GM19193 (cell line): ENCODE measurements around the gene FPGS.
A peak's percentile ranks its signal among the peaks of the same experiment; 100 is the strongest.

Source experiments
- POLR2A ChIP-seq: IDR thresholded peaks from 4 replicates; pipeline ENCODE4 v1.6.1; 2011; ENCODE audit not compliant: insufficient read depth, insufficient read length; ENCODE audit errors: extremely low read depth

Gene FPGS

DNA sequence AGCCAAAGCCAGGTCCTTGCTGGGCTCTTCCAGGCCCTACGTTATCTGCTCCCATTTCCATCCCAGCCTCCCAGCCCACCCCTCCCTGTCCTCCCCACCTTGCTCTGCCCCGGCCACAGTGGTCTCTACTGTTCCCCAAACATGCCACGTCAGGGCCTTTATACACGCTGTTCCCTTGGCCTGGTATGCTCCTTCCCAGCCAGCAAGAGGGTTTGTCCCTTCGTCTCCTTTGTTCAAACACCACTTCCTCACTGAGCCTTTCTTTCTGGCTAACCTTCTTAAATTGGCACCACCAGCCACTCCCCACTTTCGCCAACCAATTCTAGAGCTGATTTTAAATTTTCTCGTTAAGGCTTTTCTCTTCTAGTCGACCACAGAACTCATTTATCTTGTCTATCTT, 34.0 kb upstream of the FPGS start:
- no peak for TF ChIP-seq POLR2A

DNA sequence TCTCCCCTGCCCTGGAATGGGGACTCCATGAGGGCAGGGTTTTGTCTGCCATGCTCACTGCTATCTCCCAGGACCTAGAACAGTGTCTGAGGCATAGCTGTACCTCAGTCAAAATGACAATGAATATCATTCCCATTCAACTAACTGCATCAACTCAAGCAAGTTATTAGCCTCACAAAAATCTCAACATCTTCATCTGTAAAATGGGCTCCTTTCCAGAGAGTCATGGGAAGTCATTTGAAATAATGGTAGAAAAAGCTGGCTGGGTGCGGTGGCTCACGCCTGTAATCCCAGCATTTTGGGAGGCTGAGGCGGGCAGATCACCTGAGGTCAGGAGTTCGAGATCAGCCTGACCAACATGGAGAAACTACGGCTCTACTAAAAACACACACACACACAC, 33.6 kb upstream of the FPGS start:
- TF ChIP-seq POLR2A: no peak

GRCh38 chr9:127769929-127770582, 32.6 kb upstream of the FPGS start:
- no peak for TF ChIP-seq POLR2A

- no peak for TF ChIP-seq POLR2A
These were observed 32.1 kb upstream of the FPGS start for GRCh38 chr9:127770583-127770904.

DNA sequence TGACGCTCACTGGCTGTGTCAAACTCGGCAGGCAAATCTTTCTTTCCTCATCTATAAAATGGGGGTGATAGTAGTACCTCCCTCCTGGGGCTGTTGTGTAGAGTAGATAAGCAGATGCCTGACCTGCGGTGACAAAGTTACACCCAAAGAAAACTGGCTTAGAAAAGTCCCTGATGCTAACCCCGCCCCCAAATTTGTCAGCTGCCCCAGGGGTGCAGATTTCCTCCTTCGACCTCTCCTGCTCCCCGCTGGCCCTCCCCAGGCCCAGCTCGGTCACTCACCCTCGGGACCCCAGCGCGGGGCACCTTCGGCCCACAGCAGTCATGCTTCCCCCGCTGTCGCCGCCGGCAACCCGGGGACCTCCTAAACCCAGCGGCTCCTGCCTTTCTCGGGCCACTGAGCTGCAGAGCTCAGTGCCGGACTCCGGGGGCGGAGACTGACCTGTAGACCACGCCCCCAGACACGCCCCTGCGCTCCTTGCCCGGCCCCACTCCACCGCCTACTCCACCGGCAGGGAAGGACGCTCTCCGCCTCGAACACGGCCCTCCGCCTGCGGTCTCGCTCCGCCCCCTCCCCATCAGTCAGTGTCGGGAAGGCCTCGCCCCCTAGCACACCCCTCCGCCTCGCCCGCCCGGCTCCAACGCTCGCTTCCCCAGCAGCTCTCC, 31.6 kb upstream of the FPGS start:
- no peak for TF ChIP-seq POLR2A

GRCh38 chr9:127771570-127772189, 31.0 kb upstream of the FPGS start:
- TF ChIP-seq POLR2A: no peak

GRCh38 chr9:127772603-127773002, 30.1 kb upstream of the FPGS start:
- no peak for TF ChIP-seq POLR2A

DNA sequence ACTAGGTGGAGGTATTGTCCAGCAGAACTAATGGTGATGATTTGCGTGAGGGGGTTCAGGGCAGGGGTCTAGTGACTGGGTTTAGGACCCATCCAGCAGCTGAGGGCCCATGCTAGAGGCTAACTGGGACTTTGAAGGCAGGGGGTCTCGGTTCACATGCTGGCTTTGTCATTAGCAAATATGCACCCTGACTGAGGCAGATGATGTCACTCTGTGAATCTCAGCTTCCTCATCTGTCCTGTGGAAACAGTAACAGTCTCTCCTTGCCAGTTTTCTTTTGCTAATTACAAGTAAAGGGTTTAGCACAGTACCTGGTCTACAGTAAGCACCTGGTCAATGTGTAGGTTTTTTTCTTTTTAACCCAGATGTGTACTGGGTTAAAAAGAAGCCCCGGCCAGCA, 29.4 kb upstream of the FPGS start:
- no peak for TF ChIP-seq POLR2A

GRCh38 chr9:127773981-127774380, 28.7 kb upstream of the FPGS start:
- TF ChIP-seq POLR2A: no peak

DNA sequence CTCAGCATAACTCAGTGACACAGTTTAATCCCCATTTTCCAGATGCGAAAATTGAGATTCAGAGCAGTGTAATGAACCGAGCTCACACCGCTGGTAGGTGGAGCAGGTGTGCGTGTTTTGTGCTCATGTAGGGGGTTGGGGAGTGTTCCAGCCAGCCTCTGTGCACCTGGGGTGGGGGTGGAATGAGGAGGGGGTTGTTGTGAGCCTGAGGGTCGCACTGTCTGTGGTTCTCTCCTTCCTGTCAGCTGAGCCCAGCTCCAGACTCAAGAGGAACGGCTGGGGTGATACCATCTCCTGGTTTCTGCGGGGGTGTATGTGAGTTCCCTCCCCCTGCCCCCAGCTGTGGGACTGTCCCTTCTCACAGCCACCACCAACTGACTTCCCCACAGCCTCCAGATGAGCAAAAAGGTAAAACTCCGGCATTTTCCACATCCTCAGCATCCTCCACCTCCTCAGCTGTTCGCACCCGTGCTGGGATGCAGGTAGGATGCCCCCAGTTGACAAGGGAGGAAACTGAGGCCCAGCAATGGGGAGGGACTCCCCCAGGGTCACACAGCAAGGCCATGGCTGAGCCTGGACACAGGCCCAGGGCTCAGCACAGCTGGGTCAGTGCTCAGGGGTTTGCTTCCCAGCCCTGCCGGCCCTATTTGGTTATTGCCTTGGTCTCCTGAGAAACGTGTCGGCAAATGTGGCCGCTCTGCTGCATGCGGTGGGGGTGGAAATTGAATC, 26.3 kb upstream of the FPGS start:
- TF ChIP-seq POLR2A: peak; percentile 46

DNA sequence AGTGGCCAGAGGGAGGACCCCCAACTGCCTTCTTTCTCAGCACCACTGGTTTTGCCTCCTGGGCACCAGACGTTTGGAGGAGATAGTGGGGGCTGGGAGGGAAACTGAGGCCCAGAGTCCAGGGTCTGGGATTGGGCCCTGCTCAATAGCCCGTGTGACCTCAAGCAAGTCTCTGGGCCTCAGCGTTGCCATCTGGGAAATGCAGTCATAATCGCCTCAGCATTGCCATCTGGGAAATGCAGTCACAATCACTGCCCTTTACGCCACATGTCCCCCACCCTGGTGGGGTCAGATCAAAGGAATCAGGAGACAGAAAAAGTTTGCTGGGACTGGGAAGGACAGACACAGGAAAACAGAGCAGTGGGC, 25.8 kb upstream of the FPGS start:
- TF ChIP-seq POLR2A: no peak

GRCh38 chr9:127777368-127777980, 25.2 kb upstream of the FPGS start:
- TF ChIP-seq POLR2A: no peak

DNA sequence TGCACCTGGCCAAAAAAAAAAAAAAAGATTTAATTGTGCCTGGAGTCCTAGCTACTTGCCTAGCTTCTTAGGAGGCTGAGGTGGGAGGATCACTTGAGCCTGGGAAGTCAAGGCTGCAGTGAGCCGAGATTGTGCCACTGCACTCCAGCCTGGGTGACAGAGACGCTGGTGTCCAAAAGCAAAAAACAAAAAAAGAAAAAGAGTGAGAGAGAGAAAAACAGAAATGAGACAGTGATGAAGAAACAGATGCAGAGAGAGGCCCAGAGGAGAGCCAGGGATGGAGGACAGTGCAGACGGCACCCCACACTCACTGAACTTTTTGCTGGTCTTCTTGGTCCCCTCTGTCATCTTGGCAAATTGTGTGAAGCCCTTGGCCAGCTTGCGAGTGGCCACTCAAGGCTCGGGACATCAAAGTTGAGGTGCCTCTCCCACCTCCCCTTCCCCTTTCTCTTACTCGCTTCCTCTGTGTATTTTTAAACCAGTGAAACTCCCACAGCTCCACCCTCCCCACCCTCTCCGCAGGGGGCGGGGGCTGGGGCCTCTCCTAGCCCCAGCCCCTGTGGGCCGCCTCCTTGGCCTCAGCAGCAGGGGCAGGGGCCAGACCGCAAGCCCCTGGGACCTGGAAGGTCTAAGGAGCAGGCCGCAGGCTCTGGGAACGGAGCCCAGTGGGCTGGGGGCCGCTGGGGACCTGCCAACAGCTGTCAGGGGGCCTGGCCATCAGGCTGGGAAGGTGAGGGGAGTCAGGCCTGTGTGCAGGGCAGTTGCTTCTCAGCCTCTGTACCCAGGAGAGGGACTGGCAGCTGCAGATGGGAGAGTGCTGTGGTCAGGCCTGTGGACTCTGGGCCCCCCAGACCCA, 24.2 kb upstream of the FPGS start, which contains the start of gene SH2D3C:
SH2D3C (minus strand) TSS at position 387 of the 856 bp plus-strand sequence; CDS start at position 348, 39 bp downstream.
- TF ChIP-seq POLR2A: peak; percentile 64

- peak; percentile 39 for TF ChIP-seq POLR2A
These were observed 23.3 kb upstream of the FPGS start for GRCh38 chr9:127779136-127779981.
